Loucy (cell line): ENCODE measurements around the gene RNF125.

Experiments
- H2AFZ ChIP-seq: fragments of 200-600 bp; sonication (generic); 2 replicates; pipeline ENCODE4 v1.6.0; 2016; ENCODE audit warnings: antibody characterized with exemption, mild to moderate bottlenecking, low read length, moderate library complexity
- H3F3A ChIP-seq: fragments of 200-600 bp; 2 replicates; pipeline ENCODE4 v1.6.0; 2016; ENCODE audit warnings: antibody characterized with exemption, low read depth, mild to moderate bottlenecking
- H3K27me3 ChIP-seq: fragments of 200-600 bp; sonication (generic); 2 replicates; pipeline ENCODE4 v1.6.1; 2014; ENCODE audit warnings: low read length, mild to moderate bottlenecking; ENCODE audit not compliant: insufficient read depth, poor library complexity, severe bottlenecking
- H3K36me3 ChIP-seq: fragments of 200-600 bp; sonication (generic); 2 replicates; pipeline ENCODE4 v1.6.1; 2016; ENCODE audit warnings: low read length; ENCODE audit not compliant: insufficient read depth
- H3K4me1 ChIP-seq: fragments of 200-600 bp; sonication (generic); 2 replicates; pipeline ENCODE4 v1.5.1; 2014; ENCODE audit warnings: low read length, mild to moderate bottlenecking; ENCODE audit not compliant: insufficient read depth, poor library complexity, severe bottlenecking
- H3K4me2 ChIP-seq: fragments of 200-600 bp; sonication (generic); 2 replicates; pipeline ENCODE4 v1.6.0; 2014; ENCODE audit warnings: antibody characterized with exemption, low read length, low read depth, mild to moderate bottlenecking; ENCODE audit not compliant: poor library complexity, severe bottlenecking
- H3K4me3 ChIP-seq: fragments of 200-600 bp; sonication (generic); 2 replicates; pipeline ENCODE4 v1.5.1; 2014; ENCODE audit warnings: low read length, mild to moderate bottlenecking, mixed read lengths; ENCODE audit not compliant: poor library complexity, severe bottlenecking
- H3K79me2 ChIP-seq: fragments of 200-600 bp; sonication (generic); 2 replicates; pipeline ENCODE4 v1.6.1; 2014; ENCODE audit warnings: low read length; ENCODE audit not compliant: insufficient read depth
- H3K9ac ChIP-seq: fragments of 200-600 bp; sonication (generic); 2 replicates; pipeline ENCODE4 v1.6.0; 2014; ENCODE audit warnings: mild to moderate bottlenecking, low read depth, low read length, moderate library complexity; ENCODE audit not compliant: poor library complexity, severe bottlenecking
- H3K9me2 ChIP-seq: fragments of 200-600 bp; sonication (generic); replicated peaks from 2 replicates; pipeline ENCODE4 v1.6.1; 2016; ENCODE audit warnings: low read depth, low read length, mixed read lengths
- H3K9me3 ChIP-seq: fragments of 200-600 bp; sonication (generic); 2 replicates; pipeline ENCODE4 v1.6.1; 2014; ENCODE audit warnings: mild to moderate bottlenecking, antibody characterized with exemption, low read length, low read depth; ENCODE audit not compliant: insufficient read depth
- H4K20me1 ChIP-seq: fragments of 200-600 bp; sonication (generic); 2 replicates; pipeline ENCODE4 v1.6.0; 2014; ENCODE audit warnings: antibody characterized with exemption, low read length, mild to moderate bottlenecking; ENCODE audit not compliant: insufficient read depth, poor library complexity, severe bottlenecking
- EZH2phosphoT487 ChIP-seq: fragments of 200-600 bp; IDR thresholded peaks from 2 replicates; pipeline ENCODE4 v1.6.1; 2018; ENCODE audit warnings: antibody characterized with exemption, mild to moderate bottlenecking, moderate library complexity, borderline replicate concordance
- TF ChIP-seq, protein P1 (sequence below): fragments of 200-600 bp; sonication (generic); conservative IDR thresholded peaks from 2 replicates; pipeline ENCODE4 v1.5.1; 2014; ENCODE audit warnings: mild to moderate bottlenecking, antibody characterized with exemption, low read length

The RNF125 gene

DNA sequence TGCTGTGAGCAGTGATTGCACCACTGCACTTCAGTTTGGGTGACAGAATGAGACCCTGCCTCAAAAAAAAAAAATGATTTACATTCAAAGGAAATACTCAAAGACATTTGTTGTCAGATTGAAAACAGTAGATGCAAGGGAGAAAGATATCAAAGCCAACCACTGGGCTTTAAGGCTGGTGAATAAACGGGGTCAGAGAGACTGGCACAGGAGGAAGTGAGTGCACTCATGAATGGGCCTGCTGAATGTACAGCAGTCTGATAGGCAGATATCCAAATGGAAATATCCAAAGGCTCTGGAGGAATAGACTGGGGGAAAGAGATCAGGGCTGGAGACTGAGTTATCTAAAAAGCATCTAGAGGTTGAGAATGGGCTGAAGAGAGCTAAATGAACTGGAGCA lies 10.9 kb downstream of the RNF125 start:
- H2AFZ ChIP-seq: no peak overlapping the region
- no peaks in the 10 kb centered on the region for H3K27me3 ChIP-seq
- peak overlapping the region; percentile 7 for H3K4me2 ChIP-seq
- no peak overlapping the region for H3K9ac ChIP-seq
- peaks cover 86% of the 10 kb centered on the region for H3K79me2 ChIP-seq
- peaks cover 8% of the 10 kb centered on the region for H4K20me1 ChIP-seq
- H3K4me3 ChIP-seq: no peak overlapping the region
- H3F3A ChIP-seq: no peaks in the 10 kb centered on the region
- H3K9me2 ChIP-seq: no peaks in the 10 kb centered on the region
- H3K9me3 ChIP-seq: no peaks in the 10 kb centered on the region
- TF ChIP-seq, protein P1, sequence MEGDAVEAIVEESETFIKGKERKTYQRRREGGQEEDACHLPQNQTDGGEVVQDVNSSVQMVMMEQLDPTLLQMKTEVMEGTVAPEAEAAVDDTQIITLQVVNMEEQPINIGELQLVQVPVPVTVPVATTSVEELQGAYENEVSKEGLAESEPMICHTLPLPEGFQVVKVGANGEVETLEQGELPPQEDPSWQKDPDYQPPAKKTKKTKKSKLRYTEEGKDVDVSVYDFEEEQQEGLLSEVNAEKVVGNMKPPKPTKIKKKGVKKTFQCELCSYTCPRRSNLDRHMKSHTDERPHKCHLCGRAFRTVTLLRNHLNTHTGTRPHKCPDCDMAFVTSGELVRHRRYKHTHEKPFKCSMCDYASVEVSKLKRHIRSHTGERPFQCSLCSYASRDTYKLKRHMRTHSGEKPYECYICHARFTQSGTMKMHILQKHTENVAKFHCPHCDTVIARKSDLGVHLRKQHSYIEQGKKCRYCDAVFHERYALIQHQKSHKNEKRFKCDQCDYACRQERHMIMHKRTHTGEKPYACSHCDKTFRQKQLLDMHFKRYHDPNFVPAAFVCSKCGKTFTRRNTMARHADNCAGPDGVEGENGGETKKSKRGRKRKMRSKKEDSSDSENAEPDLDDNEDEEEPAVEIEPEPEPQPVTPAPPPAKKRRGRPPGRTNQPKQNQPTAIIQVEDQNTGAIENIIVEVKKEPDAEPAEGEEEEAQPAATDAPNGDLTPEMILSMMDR: no peak
- TF ChIP-seq EZH2phosphoT487: no peak
- peaks cover 49% of the 10 kb centered on the region for H3K4me1 ChIP-seq
- H3K36me3 ChIP-seq: no peaks in the 10 kb centered on the region

GRCh38 chr18:32032609-32033008 lies 14.0 kb downstream of the RNF125 start:
- H3K9me2 ChIP-seq: no peaks in the 10 kb centered on the region
- H2AFZ ChIP-seq: no peak overlapping the region
- H4K20me1 ChIP-seq: peaks cover 8% of the 10 kb centered on the region
- no peaks in the 10 kb centered on the region for H3K9me3 ChIP-seq
- no peak overlapping the region for H3K9ac ChIP-seq
- TF ChIP-seq, protein P1: no peak
- TF ChIP-seq EZH2phosphoT487: no peak
- peaks cover 41% of the 10 kb centered on the region for H3K4me1 ChIP-seq
- peaks cover 60% of the 10 kb centered on the region for H3K79me2 ChIP-seq
- peaks cover 9% of the 10 kb centered on the region for H3K36me3 ChIP-seq
- H3K4me2 ChIP-seq: no peak overlapping the region
- H3F3A ChIP-seq: no peaks in the 10 kb centered on the region
- H3K27me3 ChIP-seq: no peaks in the 10 kb centered on the region
- no peak overlapping the region for H3K4me3 ChIP-seq

GRCh38 chr18:32036506-32037180 lies 18.0 kb downstream of the RNF125 start:
- H3K4me2 ChIP-seq: no peak overlapping the region
- H3K4me3 ChIP-seq: no peak overlapping the region
- no peak overlapping the region for H3K9ac ChIP-seq
- peaks cover 23% of the 10 kb centered on the region for H3K36me3 ChIP-seq
- H3K27me3 ChIP-seq: no peaks in the 10 kb centered on the region
- peaks cover 3% of the 10 kb centered on the region for H4K20me1 ChIP-seq
- H3K4me1 ChIP-seq: peaks cover 39% of the 10 kb centered on the region
- H3K9me3 ChIP-seq: no peaks in the 10 kb centered on the region
- no peaks in the 10 kb centered on the region for H3K9me2 ChIP-seq
- H3F3A ChIP-seq: peaks cover 9% of the 10 kb centered on the region
- H2AFZ ChIP-seq: no peak overlapping the region
- TF ChIP-seq, protein P1: no peak
- no peak for TF ChIP-seq EZH2phosphoT487
- peaks cover 26% of the 10 kb centered on the region for H3K79me2 ChIP-seq
